Keratinocyte (primary cell): ENCODE measurements around the gene ZSWIM6.
A peak's percentile ranks its signal among the peaks of the same experiment; 100 is the strongest.

ENCODE experiments used
- CTCF ChIP-seq, 3 experiments: IDR thresholded peaks in 1 of 3; conservative IDR thresholded peaks in 1 of 3; optimal IDR thresholded peaks in 1 of 3; 2 replicates in 2 of 3; 3 replicates in 1 of 3; pipeline versions ENCODE3 to v1.5.1; 2011; ENCODE audit warnings: low read length in 3 of 3, mild to moderate bottlenecking in 3 of 3, moderate library complexity in 2 of 3, control low read depth in 1 of 3, inconsistent platforms in 1 of 3; ENCODE audit not compliant: insufficient read depth in 2 of 3; ENCODE audit errors: extremely low read depth in 1 of 3
- EZH2 ChIP-seq: IDR thresholded peaks from one replicate; pipeline ENCODE4 v1.6.1; 2012; ENCODE audit warnings: inconsistent platforms, mild to moderate bottlenecking, low read length, moderate library complexity

- TF ChIP-seq CTCF (optimal IDR thresholded peaks at IDR 0.05 in 1 of 3, IDR thresholded peaks at IDR 0.05 in 1 of 3, conservative IDR thresholded peaks at IDR 0.05 in 1 of 3; ENCODE audit: extremely low read depth in 1 of 3, insufficient read depth in 2 of 3, low read length in 3 of 3) (peak; percentile 40 to 72 (median 60)), EZH2 (no peak)
Measured at GRCh38 chr5:61330845-61331406, 1.1 kb upstream of the ZSWIM6 start.
